ENCODE data around the gene SYNGR4. TPM values are rescaled to one million over a fixed set of nuclear protein-coding genes. Genes with fewer than 3 reads are reported as not detected.

The SYNGR4 gene
- total RNA-seq, 1 donor from 2014 or later, result not detected

DNA sequence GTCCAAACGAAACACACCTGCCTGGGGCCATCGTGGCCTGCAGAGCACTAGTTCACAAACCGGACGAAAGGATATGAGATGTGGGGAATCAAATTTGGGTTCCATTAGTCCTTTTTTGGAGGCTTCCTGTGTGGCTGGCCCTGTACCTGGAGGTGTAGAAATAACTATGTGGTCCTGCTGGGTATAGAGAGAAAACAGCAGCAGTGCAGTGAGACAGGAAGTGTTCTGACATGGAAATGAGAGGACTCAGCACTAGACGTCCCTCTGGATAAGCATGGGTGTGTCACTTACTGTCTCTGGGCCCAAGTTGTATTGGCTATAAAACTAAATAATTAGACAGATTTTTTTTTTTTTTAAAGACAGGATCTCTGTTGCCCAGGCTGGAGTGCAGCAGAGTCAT lies 14.9 kb downstream of the SYNGR4 start:
- Histone ChIP-seq H3K27me3 (no peaks in the 10 kb centered on the region), H3K9me3 (no peaks in the 10 kb centered on the region), H3K4me3 (no peak overlapping the region), H3K4me1 (no peaks in the 10 kb centered on the region), H3K27ac (no peak overlapping the region), H3K36me3 (peaks cover 0 to 21% of the 10 kb centered on the region in 2 donors)
- DNase-seq (ENCODE audit: extremely low spot score in 2 of 2), result no peak
- TF ChIP-seq, protein P1, sequence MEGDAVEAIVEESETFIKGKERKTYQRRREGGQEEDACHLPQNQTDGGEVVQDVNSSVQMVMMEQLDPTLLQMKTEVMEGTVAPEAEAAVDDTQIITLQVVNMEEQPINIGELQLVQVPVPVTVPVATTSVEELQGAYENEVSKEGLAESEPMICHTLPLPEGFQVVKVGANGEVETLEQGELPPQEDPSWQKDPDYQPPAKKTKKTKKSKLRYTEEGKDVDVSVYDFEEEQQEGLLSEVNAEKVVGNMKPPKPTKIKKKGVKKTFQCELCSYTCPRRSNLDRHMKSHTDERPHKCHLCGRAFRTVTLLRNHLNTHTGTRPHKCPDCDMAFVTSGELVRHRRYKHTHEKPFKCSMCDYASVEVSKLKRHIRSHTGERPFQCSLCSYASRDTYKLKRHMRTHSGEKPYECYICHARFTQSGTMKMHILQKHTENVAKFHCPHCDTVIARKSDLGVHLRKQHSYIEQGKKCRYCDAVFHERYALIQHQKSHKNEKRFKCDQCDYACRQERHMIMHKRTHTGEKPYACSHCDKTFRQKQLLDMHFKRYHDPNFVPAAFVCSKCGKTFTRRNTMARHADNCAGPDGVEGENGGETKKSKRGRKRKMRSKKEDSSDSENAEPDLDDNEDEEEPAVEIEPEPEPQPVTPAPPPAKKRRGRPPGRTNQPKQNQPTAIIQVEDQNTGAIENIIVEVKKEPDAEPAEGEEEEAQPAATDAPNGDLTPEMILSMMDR (IDR thresholded peaks at IDR 0.05), result no peak
- TF ChIP-seq POLR2A (IDR thresholded peaks at IDR 0.05) (no peak), POLR2AphosphoS5 (IDR thresholded peaks at IDR 0.05; ENCODE audit: insufficient read depth in 1 of 2, low read depth in 1 of 2) (no peak)
- intact Hi-C loops (cut with DNase I), result no loop called here

DNA sequence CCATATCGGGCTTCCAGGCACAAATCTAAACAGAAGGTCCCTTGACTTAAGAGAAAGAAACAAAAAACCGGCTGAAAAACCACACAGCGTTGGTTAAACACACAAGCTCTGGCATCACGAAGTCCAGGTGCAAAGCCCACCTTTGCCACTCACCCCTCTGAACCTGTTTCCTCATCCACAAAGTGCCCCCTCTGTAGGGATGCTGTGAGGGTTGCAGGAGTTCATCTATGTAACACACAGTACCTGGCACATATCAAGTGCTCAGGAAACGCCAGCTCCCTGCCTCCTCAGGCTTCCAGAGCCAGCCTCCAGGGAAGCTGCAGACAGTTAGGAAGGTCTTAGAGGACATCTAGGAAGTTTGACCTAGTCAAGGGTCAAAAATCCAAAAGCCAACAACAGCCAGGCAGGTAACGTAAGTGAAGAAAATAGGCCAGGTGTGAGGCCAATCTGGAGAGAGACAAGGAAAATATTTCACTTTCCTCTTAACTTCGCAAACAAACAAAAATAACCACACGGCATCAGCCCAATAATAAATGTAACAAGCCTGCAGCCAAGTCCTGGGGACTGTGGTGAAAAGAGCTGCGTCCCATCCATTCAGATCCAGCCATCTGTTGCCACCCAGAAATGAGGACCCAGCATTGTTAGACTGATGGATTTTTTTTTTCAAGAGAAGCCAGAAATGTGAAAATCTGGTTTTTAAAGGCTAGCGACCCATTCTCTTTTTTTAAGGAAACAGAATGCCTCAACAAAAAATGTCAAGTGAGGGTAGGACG lies 17.2 kb downstream of the SYNGR4 start:
- Histone ChIP-seq H3K27ac (no peak overlapping the region), H3K36me3 (peaks cover 0 to 42% of the 10 kb centered on the region in 2 donors), H3K4me3 (no peak overlapping the region), H3K9me3 (no peaks in the 10 kb centered on the region), H3K4me1 (no peaks in the 10 kb centered on the region), H3K27me3 (no peaks in the 10 kb centered on the region)
- TF ChIP-seq, protein P1 (IDR thresholded peaks at IDR 0.05), result no peak
- TF ChIP-seq POLR2A (IDR thresholded peaks at IDR 0.05) (no peak), POLR2AphosphoS5 (IDR thresholded peaks at IDR 0.05; ENCODE audit: insufficient read depth in 1 of 2, low read depth in 1 of 2) (no peak)
- DNase-seq (ENCODE audit: extremely low spot score in 2 of 2), result no peak
- intact Hi-C loops (cut with DNase I), result no loop called here

DNA sequence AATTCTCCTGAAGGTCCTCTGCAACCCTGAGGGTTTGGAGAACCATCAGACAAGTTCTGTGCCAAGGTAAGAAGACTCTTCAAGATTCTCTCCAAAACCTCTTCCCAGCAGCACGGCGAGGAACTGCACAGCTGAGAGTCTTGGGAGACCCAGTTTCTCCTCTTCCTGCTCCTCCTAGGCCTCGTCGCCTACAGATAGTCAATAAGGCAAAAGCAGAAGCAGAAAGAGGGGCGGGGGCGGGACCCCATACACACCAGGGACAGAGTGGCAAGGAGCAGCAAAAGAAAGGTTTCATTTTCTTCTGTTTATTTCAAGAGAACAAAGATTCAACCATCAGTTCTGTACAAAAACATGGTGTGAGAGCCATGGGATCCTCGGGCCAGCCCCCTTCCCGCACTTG lies 18.1 kb downstream of the SYNGR4 start:
- intact Hi-C loops (cut with DNase I), result no loop called here
- TF ChIP-seq POLR2AphosphoS5 (IDR thresholded peaks at IDR 0.05; ENCODE audit: insufficient read depth in 1 of 2, low read depth in 1 of 2) (no peak), POLR2A (IDR thresholded peaks at IDR 0.05) (no peak)
- TF ChIP-seq, protein P1 (IDR thresholded peaks at IDR 0.05), result no peak
- Histone ChIP-seq H3K27me3 (no peaks in the 10 kb centered on the region), H3K36me3 (peaks cover 0 to 51% of the 10 kb centered on the region in 2 donors), H3K4me1 (no peaks in the 10 kb centered on the region), H3K27ac (no peak overlapping the region), H3K9me3 (no peaks in the 10 kb centered on the region), H3K4me3 (no peak overlapping the region)
- no peak for DNase-seq (ENCODE audit: extremely low spot score in 2 of 2)

DNA sequence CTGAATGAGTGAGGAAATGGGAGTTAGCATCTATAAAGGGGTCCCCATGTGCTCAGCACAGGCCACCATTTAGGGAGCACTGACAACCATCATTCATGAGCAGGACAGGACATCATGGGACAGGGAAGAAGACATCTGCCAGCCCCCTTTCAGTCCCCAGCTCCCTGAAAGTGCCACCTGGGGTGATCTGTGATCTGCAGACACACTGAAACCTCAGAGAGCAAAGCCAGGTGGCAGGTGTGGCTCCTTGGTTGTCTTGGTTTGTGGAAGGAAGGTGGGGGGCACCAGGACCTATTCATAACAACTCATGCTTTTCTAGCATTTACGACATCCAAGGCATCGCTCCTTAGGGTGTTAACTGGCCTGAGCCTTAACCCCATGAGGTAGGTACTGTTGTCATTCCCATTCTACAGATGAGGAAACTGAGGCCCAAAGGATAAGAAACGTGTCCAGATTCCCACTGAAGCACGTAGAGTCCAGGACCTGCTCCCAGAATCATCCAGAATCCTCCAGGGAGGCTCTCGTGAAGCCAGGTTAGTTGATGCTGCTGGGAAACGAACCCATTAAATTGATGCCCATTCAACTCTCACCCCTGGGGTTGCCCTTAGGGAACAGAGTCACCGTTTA lies 21.4 kb downstream of the SYNGR4 start:
- Histone ChIP-seq H3K9me3 (no peaks in the 10 kb centered on the region), H3K27me3 (no peaks in the 10 kb centered on the region), H3K4me3 (no peak overlapping the region), H3K4me1 (peaks cover 17% of the 10 kb centered on the region), H3K36me3 (peaks cover 0 to 63% of the 10 kb centered on the region in 2 donors), H3K27ac (no peak overlapping the region)
- intact Hi-C loops (cut with DNase I), result no loop called here
- no peak for DNase-seq (ENCODE audit: extremely low spot score in 2 of 2)
- TF ChIP-seq POLR2AphosphoS5 (IDR thresholded peaks at IDR 0.05; ENCODE audit: insufficient read depth in 1 of 2, low read depth in 1 of 2) (no peak), POLR2A (IDR thresholded peaks at IDR 0.05) (no peak)
- TF ChIP-seq, protein P1 (IDR thresholded peaks at IDR 0.05), result no peak

DNA sequence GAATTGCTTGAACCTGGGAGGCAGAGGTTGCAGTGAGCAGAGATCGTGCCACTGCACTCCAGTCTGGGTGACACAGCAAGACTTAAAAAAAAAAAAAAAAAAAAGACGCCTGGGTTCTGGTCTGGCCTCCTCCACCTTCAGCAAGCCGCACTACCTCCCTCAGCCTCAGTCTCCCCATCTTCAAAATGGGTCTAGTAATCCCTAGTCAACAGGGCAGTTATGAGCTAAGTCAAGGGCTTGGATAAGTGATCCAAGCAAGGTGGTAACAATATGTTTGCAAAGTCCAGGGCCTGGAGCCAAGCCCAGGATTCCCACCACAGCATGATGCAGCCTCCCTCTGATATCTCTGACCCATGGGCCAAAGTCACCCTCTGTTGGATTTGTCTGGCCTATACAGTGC lies 22.8 kb downstream of the SYNGR4 start:
- H3K4me3 ChIP-seq, result no peak overlapping the region
- H3K27me3 ChIP-seq, result no peaks in the 10 kb centered on the region
- TF ChIP-seq POLR2AphosphoS5 (IDR thresholded peaks at IDR 0.05; ENCODE audit: insufficient read depth in 1 of 2, low read depth in 1 of 2) (no peak), POLR2A (IDR thresholded peaks at IDR 0.05) (no peak)
- TF ChIP-seq, protein P1 (IDR thresholded peaks at IDR 0.05), result no peak
- no peak overlapping the region for H3K27ac ChIP-seq
- no peak for DNase-seq (ENCODE audit: extremely low spot score in 2 of 2)
- H3K9me3 ChIP-seq, result no peaks in the 10 kb centered on the region
- intact Hi-C loops (cut with DNase I), result no loop called here
- peaks cover 17% of the 10 kb centered on the region for H3K4me1 ChIP-seq
- H3K36me3 ChIP-seq, result peaks cover 0 to 54% of the 10 kb centered on the region in 2 donors
